ENCODE data around the gene APEH. TPM values are rescaled to one million over a fixed set of nuclear protein-coding genes. Genes with fewer than 3 reads are reported as not detected.
"Not testable (repeated sequence)": the region's sequence is repeated elsewhere in the genome, so short reads cannot be mapped to it uniquely, and the experiment has no call there.

APEH gene
- total and polyA plus RNA-seq, 2 donors (not counting 1 experiment from before 2014, with no cell fraction given), result 79.4 to 96.2 TPM

DNA sequence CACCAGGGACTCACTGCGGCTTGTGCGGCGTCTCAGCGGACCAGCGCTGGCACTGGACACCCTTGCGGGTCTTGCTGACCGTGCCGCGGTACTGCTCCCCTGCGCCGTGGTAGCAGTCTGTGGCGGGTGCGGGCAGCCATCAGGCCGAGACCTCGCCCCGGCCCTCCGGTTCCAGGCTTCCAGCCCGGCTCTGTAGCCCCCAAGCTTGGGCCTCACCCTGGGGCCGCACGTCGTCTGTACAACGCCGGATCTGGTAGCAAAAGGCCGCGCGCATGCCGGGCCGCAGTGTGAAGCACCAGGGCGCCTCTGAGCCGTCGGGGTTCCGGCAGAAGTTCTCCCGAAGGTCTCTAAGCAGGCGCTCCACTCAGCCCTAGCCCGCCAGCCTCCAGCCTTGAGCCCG is 11.7 kb downstream of the APEH start:
- Mint-ChIP-seq H3K4me1 (peaks cover 32% of the 10 kb centered on the region), H3K4me3 (peak overlapping the region; percentile 83)
- H3K27me3 Mint-ChIP-seq; H3K27ac Mint-ChIP-seq; H3K9ac ChIP-seq (ENCODE audit: low read length); H3K9me3 ChIP-seq (ENCODE audit: control extremely low read depth in 1 of 3, control insufficient read depth in 2 of 3, insufficient read depth in 1 of 3, low read length in 2 of 3); POLR2A ChIA-PET; H4K20me1 ChIP-seq (ENCODE audit: control insufficient read depth, insufficient read depth, low read length, poor library complexity, severe bottlenecking); intact Hi-C loops (cut with micrococcal nuclease); H3K27ac ChIP-seq (ENCODE audit: low read length in 2 of 2); H3K4me3 ChIP-seq (ENCODE audit: control extremely low read depth in 1 of 5, extremely low read depth in 1 of 5, insufficient read depth in 1 of 5, low read depth in 2 of 5, low read length in 4 of 5); ATAC-seq (ENCODE audit: low read depth); H2AFZ ChIP-seq (ENCODE audit: insufficient read depth, low read depth, low read length, poor library complexity, severe bottlenecking); CTCF ChIA-PET; H3K9me3 Mint-ChIP-seq (ENCODE audit: insufficient read depth); DNase-seq: not testable (repeated sequence)
- Histone ChIP-seq H3K4me1 (ENCODE audit: control insufficient read depth in 2 of 2, insufficient read depth in 2 of 2, low read length in 2 of 2) (peaks cover 16 to 33% of the 10 kb centered on the region in 2 donors), H3K4me2 (replicated peaks; ENCODE audit: low read depth, low read length, poor library complexity, severe bottlenecking) (peak overlapping the region; percentile 15), H3K27me3 (replicated peaks in 1 of 4; ENCODE audit: control extremely low read depth in 1 of 4, control insufficient read depth in 3 of 4, insufficient read depth in 4 of 4, low read length in 3 of 4) (peaks cover 0 to 13% (median 0%) of the 10 kb centered on the region in 4 experiments), H3K79me2 (ENCODE audit: control insufficient read depth, insufficient read depth, low read length) (peaks cover 15% of the 10 kb centered on the region), H3K36me3 (replicated peaks in 1 of 2; ENCODE audit: control extremely low read depth in 1 of 2, control insufficient read depth in 1 of 2, extremely low read depth in 1 of 2, insufficient read depth in 2 of 2, low read length in 1 of 2) (peaks cover 0 to 23% of the 10 kb centered on the region in 2 experiments)
- 36% methylated on average over 28 of the region's 36 CpGs for WGBS (ENCODE audit: insufficient coverage)

DNA sequence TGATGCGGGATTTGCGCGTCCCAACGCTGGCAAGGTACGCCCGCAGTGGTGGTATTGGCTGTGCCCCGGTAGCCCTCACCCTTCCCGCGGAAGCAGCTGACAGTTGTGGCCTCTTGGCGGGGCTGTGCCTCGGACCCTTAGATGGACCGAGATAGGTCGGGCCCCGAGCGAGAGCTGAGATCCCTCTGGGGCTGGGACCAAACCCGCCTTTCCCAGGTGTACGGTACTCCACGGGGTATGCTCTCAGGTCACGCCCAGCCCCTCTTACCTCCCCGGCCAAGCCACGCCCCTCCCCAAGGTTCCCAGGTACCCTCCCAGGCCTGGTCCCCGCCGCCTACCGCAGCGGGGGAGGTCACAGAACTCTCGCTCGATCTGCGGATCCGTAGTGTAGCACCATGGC is 12.2 kb downstream of the APEH start:
- H3K27ac ChIP-seq (ENCODE audit: low read length in 2 of 2); H3K27me3 Mint-ChIP-seq; CTCF ChIA-PET; H3K9me3 Mint-ChIP-seq (ENCODE audit: insufficient read depth); POLR2A ChIA-PET; H3K4me2 ChIP-seq (replicated peaks; ENCODE audit: low read depth, low read length, poor library complexity, severe bottlenecking); H4K20me1 ChIP-seq (ENCODE audit: control insufficient read depth, insufficient read depth, low read length, poor library complexity, severe bottlenecking); intact Hi-C loops (cut with micrococcal nuclease); H3K9me3 ChIP-seq (ENCODE audit: control extremely low read depth in 1 of 3, control insufficient read depth in 2 of 3, insufficient read depth in 1 of 3, low read length in 2 of 3): not testable (repeated sequence)
- Histone ChIP-seq H2AFZ (ENCODE audit: insufficient read depth, low read depth, low read length, poor library complexity, severe bottlenecking) (peak overlapping the region; percentile 64), H3K9ac (ENCODE audit: low read length) (peak overlapping the region; percentile 55), H3K36me3 (replicated peaks in 1 of 2; ENCODE audit: control extremely low read depth in 1 of 2, control insufficient read depth in 1 of 2, extremely low read depth in 1 of 2, insufficient read depth in 2 of 2, low read length in 1 of 2) (peaks cover 0 to 18% of the 10 kb centered on the region in 2 experiments), H3K4me1 (ENCODE audit: control insufficient read depth in 2 of 2, insufficient read depth in 2 of 2, low read length in 2 of 2) (peaks cover 16 to 36% of the 10 kb centered on the region in 2 donors), H3K4me3 (ENCODE audit: control extremely low read depth in 1 of 5, extremely low read depth in 1 of 5, insufficient read depth in 1 of 5, low read depth in 2 of 5, low read length in 4 of 5) (peak overlapping the region in 4 of 5 experiments; percentile 28 to 57 (median 40)), H3K27me3 (replicated peaks in 1 of 4; ENCODE audit: control extremely low read depth in 1 of 4, control insufficient read depth in 3 of 4, insufficient read depth in 4 of 4, low read length in 3 of 4) (peaks cover 0 to 13% (median 0%) of the 10 kb centered on the region in 4 experiments), H3K79me2 (ENCODE audit: control insufficient read depth, insufficient read depth, low read length) (peaks cover 20% of the 10 kb centered on the region)
- 4% methylated on average over 20 of the region's 29 CpGs for WGBS (ENCODE audit: insufficient coverage)
- peak; percentile 54 for DNase-seq
- Mint-ChIP-seq H3K27ac (peak overlapping the region; percentile 53), H3K4me3 (peak overlapping the region; percentile 97), H3K4me1 (peaks cover 36% of the 10 kb centered on the region)
- ATAC-seq (ENCODE audit: low read depth), result peak; percentile 18

DNA sequence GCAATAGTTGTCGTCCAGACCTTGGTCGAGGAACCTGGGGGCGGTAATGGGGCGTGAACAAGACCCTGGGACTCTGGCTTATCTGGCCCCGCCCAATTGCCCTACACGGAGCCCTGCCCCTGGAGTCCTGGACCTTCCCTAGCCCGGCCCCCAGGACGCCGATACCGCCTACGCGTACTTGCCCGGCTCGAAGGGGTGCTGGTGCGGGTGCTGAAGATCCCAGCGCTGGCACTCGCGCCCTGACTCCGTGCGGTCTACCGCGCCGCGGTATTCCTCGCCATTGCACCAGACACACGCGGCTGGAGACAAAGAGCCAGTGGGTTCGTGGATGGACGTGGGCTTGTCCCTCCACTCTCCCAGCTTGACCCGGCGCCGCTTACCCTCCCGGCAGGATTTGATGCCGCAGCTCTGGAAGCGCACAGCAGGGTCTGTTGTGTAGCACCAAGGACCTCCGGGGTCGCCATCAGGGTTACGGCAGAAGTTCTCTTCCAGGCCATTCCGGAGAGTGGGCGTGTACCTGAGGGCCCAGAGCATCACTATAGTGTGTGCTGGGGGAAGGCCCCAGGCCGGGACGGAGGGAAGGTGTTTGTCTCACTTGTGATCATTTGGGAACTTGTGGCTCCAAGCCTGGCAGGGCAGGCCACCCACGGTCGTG is 12.7 kb downstream of the APEH start:
- DNase-seq; H4K20me1 ChIP-seq (ENCODE audit: control insufficient read depth, insufficient read depth, low read length, poor library complexity, severe bottlenecking); H3K4me2 ChIP-seq (replicated peaks; ENCODE audit: low read depth, low read length, poor library complexity, severe bottlenecking); H3K9me3 Mint-ChIP-seq (ENCODE audit: insufficient read depth); H3K9me3 ChIP-seq (ENCODE audit: control extremely low read depth in 1 of 3, control insufficient read depth in 2 of 3, insufficient read depth in 1 of 3, low read length in 2 of 3); POLR2A ChIA-PET; H3K27ac Mint-ChIP-seq; H3K27ac ChIP-seq (ENCODE audit: low read length in 2 of 2); H3K27me3 Mint-ChIP-seq; CTCF ChIA-PET; intact Hi-C loops (cut with micrococcal nuclease): not testable (repeated sequence)
- WGBS (ENCODE audit: insufficient coverage), result 19% methylated on average over 42 of the region's 44 CpGs
- Histone ChIP-seq H3K27me3 (replicated peaks in 1 of 4; ENCODE audit: control extremely low read depth in 1 of 4, control insufficient read depth in 3 of 4, insufficient read depth in 4 of 4, low read length in 3 of 4) (peaks cover 0 to 13% (median 0%) of the 10 kb centered on the region in 4 experiments), H3K4me3 (ENCODE audit: control extremely low read depth in 1 of 5, extremely low read depth in 1 of 5, insufficient read depth in 1 of 5, low read depth in 2 of 5, low read length in 4 of 5) (peak overlapping the region in 4 of 5 experiments; percentile 28 to 57 (median 40)), H2AFZ (ENCODE audit: insufficient read depth, low read depth, low read length, poor library complexity, severe bottlenecking) (peak overlapping the region; percentile 64), H3K4me1 (ENCODE audit: control insufficient read depth in 2 of 2, insufficient read depth in 2 of 2, low read length in 2 of 2) (peaks cover 16 to 38% of the 10 kb centered on the region in 2 donors), H3K36me3 (replicated peaks in 1 of 2; ENCODE audit: control extremely low read depth in 1 of 2, control insufficient read depth in 1 of 2, extremely low read depth in 1 of 2, insufficient read depth in 2 of 2, low read length in 1 of 2) (peaks cover 0 to 16% of the 10 kb centered on the region in 2 experiments), H3K79me2 (ENCODE audit: control insufficient read depth, insufficient read depth, low read length) (peaks cover 21% of the 10 kb centered on the region), H3K9ac (ENCODE audit: low read length) (peak overlapping the region; percentile 55)
- peak; percentile 25 for ATAC-seq (ENCODE audit: low read depth)
- H3K4me1 Mint-ChIP-seq, result peaks cover 37% of the 10 kb centered on the region
- H3K4me3 Mint-ChIP-seq, result peak overlapping the region; percentile 97

DNA sequence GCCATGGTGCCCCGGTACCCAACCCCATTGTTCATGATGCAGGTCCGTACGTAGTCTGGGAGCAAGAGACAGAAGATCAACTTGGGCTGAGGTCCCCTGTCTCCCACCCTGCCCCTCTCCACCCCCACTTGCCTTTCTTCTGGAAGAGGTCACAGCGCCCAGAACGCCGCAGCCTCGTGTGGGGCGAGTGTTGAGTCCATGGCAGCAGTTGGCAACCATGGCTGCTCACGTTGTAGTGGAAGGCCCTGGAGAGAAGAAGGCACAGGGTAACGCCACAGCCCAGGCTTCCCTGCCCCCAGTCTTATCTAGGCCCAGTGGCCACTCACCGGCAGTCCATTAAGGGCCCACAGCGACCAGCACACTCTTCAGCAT is 13.3 kb downstream of the APEH start:
- H3K79me2 ChIP-seq (ENCODE audit: control insufficient read depth, insufficient read depth, low read length), result peaks cover 21% of the 10 kb centered on the region
- ATAC-seq (ENCODE audit: low read depth); H3K27ac ChIP-seq (ENCODE audit: low read length in 2 of 2); H3K9me3 ChIP-seq (ENCODE audit: control extremely low read depth in 1 of 3, control insufficient read depth in 2 of 3, insufficient read depth in 1 of 3, low read length in 2 of 3); H3K9ac ChIP-seq (ENCODE audit: low read length); H2AFZ ChIP-seq (ENCODE audit: insufficient read depth, low read depth, low read length, poor library complexity, severe bottlenecking); H3K27me3 Mint-ChIP-seq; CTCF ChIA-PET; H3K9me3 Mint-ChIP-seq (ENCODE audit: insufficient read depth); DNase-seq; intact Hi-C loops (cut with micrococcal nuclease); H3K27ac Mint-ChIP-seq; H4K20me1 ChIP-seq (ENCODE audit: control insufficient read depth, insufficient read depth, low read length, poor library complexity, severe bottlenecking); POLR2A ChIA-PET; H3K4me3 ChIP-seq (ENCODE audit: control extremely low read depth in 1 of 5, extremely low read depth in 1 of 5, insufficient read depth in 1 of 5, low read depth in 2 of 5, low read length in 4 of 5); H3K4me2 ChIP-seq (replicated peaks; ENCODE audit: low read depth, low read length, poor library complexity, severe bottlenecking): not testable (repeated sequence)
- peaks cover 0 to 13% (median 0%) of the 10 kb centered on the region in 4 experiments for H3K27me3 ChIP-seq (replicated peaks in 1 of 4; ENCODE audit: control extremely low read depth in 1 of 4, control insufficient read depth in 3 of 4, insufficient read depth in 4 of 4, low read length in 3 of 4)
- Mint-ChIP-seq H3K4me1 (peaks cover 38% of the 10 kb centered on the region), H3K4me3 (peak overlapping the region; percentile 97)
- 97% methylated on average over 11 of the region's 12 CpGs for WGBS (ENCODE audit: insufficient coverage)
- H3K4me1 ChIP-seq (ENCODE audit: control insufficient read depth in 2 of 2, insufficient read depth in 2 of 2, low read length in 2 of 2), result peaks cover 16 to 38% of the 10 kb centered on the region in 2 donors
- peaks cover 0 to 10% of the 10 kb centered on the region in 2 experiments for H3K36me3 ChIP-seq (replicated peaks in 1 of 2; ENCODE audit: control extremely low read depth in 1 of 2, control insufficient read depth in 1 of 2, extremely low read depth in 1 of 2, insufficient read depth in 2 of 2, low read length in 1 of 2)

Data from B cell (primary cell).